Heart left ventricle (tissue), 13 donors: ENCODE data around the gene DUSP7.

Experiments used
- POLR2A ChIP-seq, 2 donors: fragments of 450-650 bp; IDR thresholded peaks; one replicate each; pipeline ENCODE4 v1.6.1; 2017; ENCODE audit warnings: antibody characterized with exemption in 2 of 2, mild to moderate bottlenecking in 2 of 2, moderate library complexity in 2 of 2
- TF ChIP-seq, protein P1 (sequence below), 12 donors: fragments of 200-600 bp; sonication (generic) in 4 of 12; IDR thresholded peaks; one replicate each; pipeline versions ENCODE4 v1.5.0 to v1.8.0; 2018 to 2022; ENCODE audit warnings: antibody characterized with exemption in 12 of 12, mild to moderate bottlenecking in 5 of 12
- donor health status: ischemic (EF 13 %, LVEDD 7.1; RV severe dilation, severe dysfunction).
- donor health status: DM: no; HTN: yes; CAD: no.
- donor health status: DM: no; HTN: no; CAD: no.
- donor health status: ischemic (EF 25% LVEDD 6.9; RV normal size, moderate dysfunction).
- donor health status: ischemic (EF 25% LVEDD 5.7; RV mildly dilated, moderate dysfunction).
- donor health status: ischemic (EF 35%, LVEDD 5.7; RV mildly dilated, moderate dysfunction).
- donor health status: nonischemic (EF 11% LVEDD 7.7; RV severe dilation, severe dysfunction).
- donor health status: DM: yes; HTN: yes; CAD: no.
- donor health status: PGD.
- donor health status: ischemic (EF 29% LVEDD 5.4; RV normal size, mild dysfunction).
- donor health status: nonischemic (EF 23%, LVEDD 6.1; RV moderate dilation, normal function).

DNA sequence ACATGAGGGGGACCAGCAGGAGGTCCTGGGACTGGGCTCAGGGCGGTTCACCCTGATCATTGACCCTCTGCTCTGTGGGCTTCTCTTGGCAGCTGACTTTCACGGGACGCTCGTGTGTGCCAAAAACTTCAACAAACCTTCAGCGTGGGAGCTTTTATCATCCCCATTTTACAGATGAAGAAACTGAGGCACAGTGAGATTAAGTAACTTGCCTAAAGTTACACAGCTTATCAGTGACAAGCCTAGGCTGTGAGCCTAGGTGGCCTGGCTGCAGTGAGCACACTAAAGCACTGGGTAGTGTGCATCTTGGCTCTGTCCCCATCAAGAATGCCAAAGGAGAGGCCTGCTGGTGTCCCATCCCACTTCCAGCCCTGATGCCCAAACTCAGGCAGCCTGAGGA is 23.6 kb upstream of the DUSP7 start:
- TF ChIP-seq, protein P1, sequence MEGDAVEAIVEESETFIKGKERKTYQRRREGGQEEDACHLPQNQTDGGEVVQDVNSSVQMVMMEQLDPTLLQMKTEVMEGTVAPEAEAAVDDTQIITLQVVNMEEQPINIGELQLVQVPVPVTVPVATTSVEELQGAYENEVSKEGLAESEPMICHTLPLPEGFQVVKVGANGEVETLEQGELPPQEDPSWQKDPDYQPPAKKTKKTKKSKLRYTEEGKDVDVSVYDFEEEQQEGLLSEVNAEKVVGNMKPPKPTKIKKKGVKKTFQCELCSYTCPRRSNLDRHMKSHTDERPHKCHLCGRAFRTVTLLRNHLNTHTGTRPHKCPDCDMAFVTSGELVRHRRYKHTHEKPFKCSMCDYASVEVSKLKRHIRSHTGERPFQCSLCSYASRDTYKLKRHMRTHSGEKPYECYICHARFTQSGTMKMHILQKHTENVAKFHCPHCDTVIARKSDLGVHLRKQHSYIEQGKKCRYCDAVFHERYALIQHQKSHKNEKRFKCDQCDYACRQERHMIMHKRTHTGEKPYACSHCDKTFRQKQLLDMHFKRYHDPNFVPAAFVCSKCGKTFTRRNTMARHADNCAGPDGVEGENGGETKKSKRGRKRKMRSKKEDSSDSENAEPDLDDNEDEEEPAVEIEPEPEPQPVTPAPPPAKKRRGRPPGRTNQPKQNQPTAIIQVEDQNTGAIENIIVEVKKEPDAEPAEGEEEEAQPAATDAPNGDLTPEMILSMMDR (IDR thresholded peaks at IDR 0.05) = no peak
- TF ChIP-seq POLR2A (IDR thresholded peaks at IDR 0.05) = no peak
